WTC11 (cell line): ENCODE data around the gene ANO2. TPM values are rescaled to one million over a fixed set of nuclear protein-coding genes. Genes with fewer than 3 reads are reported as not detected.

Source experiments
- ATAC-seq: fragments of 200-7000 bp; cut with Tn5 transposase; 2 replicates; pipeline ENCODE4 v1.10.0; 2021; ENCODE audit warnings: mild to moderate bottlenecking, moderate library complexity
- CTCF ChIA-PET: fragments of 300-600 bp; sonication (Branson Sonifier 250); formaldehyde crosslinking; loops from one replicate; lab custom pipeline; 2021; ENCODE audit warnings: antibody characterized with exemption; lab: Charles Lee
- POLR2A ChIA-PET: fragments of 350-600 bp; sonication (Branson Sonifier 250); formaldehyde crosslinking; loops from one replicate; lab custom pipeline; 2021; ENCODE audit warnings: antibody characterized with exemption; lab: Charles Lee
- DNase-seq: peaks from one replicate; pipeline ENCODE4 v3.0.0; 2021; ENCODE audit warnings: low spot score
- H3K27ac Mint-ChIP-seq: 2 replicates; pipeline ENCODE4 v1.8.0; 2021; ENCODE audit warnings: mixed read lengths
- H3K27me3 Mint-ChIP-seq: 2 replicates; pipeline ENCODE4 v1.8.0; 2021; ENCODE audit warnings: low read depth, mild to moderate bottlenecking, moderate library complexity, mixed read lengths
- H3K36me3 Mint-ChIP-seq: 2 replicates; pipeline ENCODE4 v1.8.0; 2021; ENCODE audit warnings: mixed read lengths
- H3K4me1 Mint-ChIP-seq: 2 replicates; pipeline ENCODE4 v1.8.0; 2022; ENCODE audit warnings: mixed read lengths
- H3K4me3 Mint-ChIP-seq: 2 replicates; pipeline ENCODE4 v1.8.0; 2021; ENCODE audit warnings: mild to moderate bottlenecking, moderate library complexity, mixed read lengths
- H3K9me3 Mint-ChIP-seq: 2 replicates; pipeline ENCODE4 v1.8.0; 2021; ENCODE audit warnings: mixed read lengths
- CREM ChIP-seq: sonication (generic); formaldehyde crosslinking; IDR thresholded peaks from 2 replicates; pipeline ENCODE4 v1.8.1; 2022; ENCODE audit warnings: mild to moderate bottlenecking, missing genetic modification reagents, moderate library complexity
- ESRRA ChIP-seq: sonication (generic); formaldehyde crosslinking; IDR thresholded peaks from 2 replicates; pipeline ENCODE4 v1.8.1; 2022; ENCODE audit warnings: mild to moderate bottlenecking, missing genetic modification reagents, borderline replicate concordance
- ETV6 ChIP-seq: sonication (generic); formaldehyde crosslinking; IDR thresholded peaks from 2 replicates; pipeline ENCODE4 v1.8.1; 2022; ENCODE audit warnings: mild to moderate bottlenecking, missing genetic modification reagents
- GABPB1 ChIP-seq: sonication (generic); formaldehyde crosslinking; IDR thresholded peaks from 2 replicates; pipeline ENCODE4 v1.8.1; 2023; ENCODE audit warnings: mild to moderate bottlenecking, missing genetic modification reagents
- MXD4 ChIP-seq: fragments of 250-450 bp; sonication (Bioruptor Pico); IDR thresholded peaks from 2 replicates; pipeline ENCODE4 v1.8.0; 2021; ENCODE audit warnings: mild to moderate bottlenecking, moderate library complexity, borderline replicate concordance
- MYBL2 ChIP-seq: sonication (generic); formaldehyde crosslinking; IDR thresholded peaks from 2 replicates; pipeline ENCODE4 v1.8.1; 2023; ENCODE audit warnings: mild to moderate bottlenecking, moderate library complexity, missing genetic modification reagents
- NFYB ChIP-seq: sonication (generic); formaldehyde crosslinking; conservative IDR thresholded peaks from 2 replicates; pipeline ENCODE4 v1.8.0; 2022; ENCODE audit warnings: low read depth, missing genetic modification reagents
- NR2C2 ChIP-seq: sonication (generic); formaldehyde crosslinking; IDR thresholded peaks from 2 replicates; pipeline ENCODE4 v1.8.0; 2022; ENCODE audit warnings: mild to moderate bottlenecking, missing genetic modification reagents
- RORB ChIP-seq: fragments of 250-450 bp; sonication (Bioruptor Pico); IDR thresholded peaks from 2 replicates; pipeline ENCODE4 v1.9.0; 2021; ENCODE audit warnings: mild to moderate bottlenecking
- TP53 ChIP-seq: sonication (generic); formaldehyde crosslinking; IDR thresholded peaks from 2 replicates; pipeline ENCODE4 v1.8.1; 2023; ENCODE audit warnings: mild to moderate bottlenecking, missing genetic modification reagents
- total RNA-seq: library from RNA; stranded (reverse); gene quantifications from 3 replicates; pipeline ENCODE4 v1.2.3, GENCODE V29; 2021
- TF ChIP-seq, protein P1 (sequence below): sonication (generic); formaldehyde crosslinking; IDR thresholded peaks from 2 replicates; pipeline ENCODE4 v1.8.0; 2022; ENCODE audit warnings: missing genetic modification reagents
- TF ChIP-seq, protein P2 (sequence below): sonication (generic); formaldehyde crosslinking; IDR thresholded peaks from 2 replicates; pipeline ENCODE4 v1.8.1; 2023; ENCODE audit warnings: mild to moderate bottlenecking, missing genetic modification reagents, moderate library complexity
- TF ChIP-seq, protein P3 (sequence below): sonication (generic); formaldehyde crosslinking; IDR thresholded peaks from 2 replicates; pipeline ENCODE4 v1.8.0; 2023; ENCODE audit warnings: mild to moderate bottlenecking, missing genetic modification reagents
- TF ChIP-seq, protein P4 (sequence below): sonication (generic); formaldehyde crosslinking; IDR thresholded peaks from 2 replicates; pipeline ENCODE4 v1.8.0; 2022; ENCODE audit warnings: mild to moderate bottlenecking, missing genetic modification reagents
- TF ChIP-seq, protein P5 (sequence below): fragments of 250-450 bp; sonication (Bioruptor Pico); IDR thresholded peaks from 2 replicates; pipeline ENCODE4 v1.9.0; 2021; ENCODE audit warnings: mild to moderate bottlenecking
- TF ChIP-seq, protein P6 (sequence below): fragments of 250-450 bp; sonication (Bioruptor Pico); IDR thresholded peaks from 2 replicates; pipeline ENCODE4 v1.9.0; 2021; ENCODE audit warnings: moderate library complexity, mild to moderate bottlenecking, inconsistent platforms, borderline replicate concordance
- TF ChIP-seq, protein P7 (sequence below): sonication (generic); formaldehyde crosslinking; IDR thresholded peaks from 2 replicates; pipeline ENCODE4 v1.8.1; 2023; ENCODE audit warnings: mild to moderate bottlenecking, missing genetic modification reagents, moderate library complexity

Gene ANO2
- total RNA-seq, 1 experiment from 2014 or later = 2.8 TPM

DNA sequence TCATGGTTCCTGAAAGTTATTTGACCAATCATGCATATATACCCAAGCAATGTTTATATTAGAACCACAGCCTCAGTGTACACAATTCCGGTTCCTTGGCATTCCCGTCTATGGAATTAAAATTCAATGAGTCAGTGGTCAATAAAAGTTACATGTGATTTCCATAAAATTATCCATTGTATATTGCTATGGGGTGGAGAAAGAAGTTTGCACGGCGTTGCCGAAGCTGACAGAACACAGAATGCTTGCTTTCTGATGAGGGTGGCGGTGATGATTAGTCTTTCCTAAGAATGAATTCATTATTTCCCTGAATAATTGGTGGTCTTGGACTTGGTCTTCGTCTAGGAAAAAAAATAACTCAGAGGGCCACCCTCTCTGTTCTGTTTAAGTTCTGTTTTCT lies 214.1 kb downstream of the ANO2 start (continued):
- no peak for TF ChIP-seq ESRRA
- TF ChIP-seq, protein P1, sequence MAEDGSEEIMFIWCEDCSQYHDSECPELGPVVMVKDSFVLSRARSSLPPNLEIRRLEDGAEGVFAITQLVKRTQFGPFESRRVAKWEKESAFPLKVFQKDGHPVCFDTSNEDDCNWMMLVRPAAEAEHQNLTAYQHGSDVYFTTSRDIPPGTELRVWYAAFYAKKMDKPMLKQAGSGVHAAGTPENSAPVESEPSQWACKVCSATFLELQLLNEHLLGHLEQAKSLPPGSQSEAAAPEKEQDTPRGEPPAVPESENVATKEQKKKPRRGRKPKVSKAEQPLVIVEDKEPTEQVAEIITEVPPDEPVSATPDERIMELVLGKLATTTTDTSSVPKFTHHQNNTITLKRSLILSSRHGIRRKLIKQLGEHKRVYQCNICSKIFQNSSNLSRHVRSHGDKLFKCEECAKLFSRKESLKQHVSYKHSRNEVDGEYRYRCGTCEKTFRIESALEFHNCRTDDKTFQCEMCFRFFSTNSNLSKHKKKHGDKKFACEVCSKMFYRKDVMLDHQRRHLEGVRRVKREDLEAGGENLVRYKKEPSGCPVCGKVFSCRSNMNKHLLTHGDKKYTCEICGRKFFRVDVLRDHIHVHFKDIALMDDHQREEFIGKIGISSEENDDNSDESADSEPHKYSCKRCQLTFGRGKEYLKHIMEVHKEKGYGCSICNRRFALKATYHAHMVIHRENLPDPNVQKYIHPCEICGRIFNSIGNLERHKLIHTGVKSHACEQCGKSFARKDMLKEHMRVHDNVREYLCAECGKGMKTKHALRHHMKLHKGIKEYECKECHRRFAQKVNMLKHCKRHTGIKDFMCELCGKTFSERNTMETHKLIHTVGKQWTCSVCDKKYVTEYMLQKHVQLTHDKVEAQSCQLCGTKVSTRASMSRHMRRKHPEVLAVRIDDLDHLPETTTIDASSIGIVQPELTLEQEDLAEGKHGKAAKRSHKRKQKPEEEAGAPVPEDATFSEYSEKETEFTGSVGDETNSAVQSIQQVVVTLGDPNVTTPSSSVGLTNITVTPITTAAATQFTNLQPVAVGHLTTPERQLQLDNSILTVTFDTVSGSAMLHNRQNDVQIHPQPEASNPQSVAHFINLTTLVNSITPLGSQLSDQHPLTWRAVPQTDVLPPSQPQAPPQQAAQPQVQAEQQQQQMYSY (CRISPR knock-in tag) = no peak
- no peak for TF ChIP-seq NR2C2

DNA sequence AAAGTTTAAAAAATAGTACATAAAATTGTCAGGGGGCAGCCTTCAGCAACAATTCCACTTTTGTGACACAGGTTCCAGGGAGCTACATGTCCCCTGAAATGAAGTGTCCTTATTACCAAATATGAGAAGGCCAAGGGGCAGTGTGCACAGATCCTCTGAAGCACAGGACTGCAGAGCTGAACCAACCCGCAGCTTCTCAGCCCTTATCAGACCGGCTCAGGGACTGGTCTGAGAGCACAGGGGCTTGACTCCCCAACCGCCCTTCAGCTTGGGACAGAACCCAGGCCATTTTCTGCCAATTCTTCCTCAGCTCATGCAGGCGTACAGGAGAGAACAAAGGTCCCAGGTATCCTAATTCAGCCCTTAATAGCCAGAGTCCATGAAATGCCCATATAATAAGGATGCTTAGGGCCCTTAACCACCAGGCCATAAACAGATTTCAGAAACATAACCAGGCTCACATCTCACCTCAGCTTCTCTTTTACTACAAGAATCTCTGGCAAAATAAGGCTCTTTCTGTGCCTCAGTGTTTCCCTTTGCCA lies 221.3 kb downstream of the ANO2 start:
- POLR2A ChIA-PET = no interaction called here
- DNase-seq = no peak
- H3K36me3 Mint-ChIP-seq = no peaks in the 10 kb centered on the region
- H3K9me3 Mint-ChIP-seq = no peaks in the 10 kb centered on the region
- no peak overlapping the region for H3K27ac Mint-ChIP-seq
- no peak overlapping the region for H3K4me3 Mint-ChIP-seq
- peaks cover 4% of the 10 kb centered on the region for H3K4me1 Mint-ChIP-seq
- TF ChIP-seq, protein P2, sequence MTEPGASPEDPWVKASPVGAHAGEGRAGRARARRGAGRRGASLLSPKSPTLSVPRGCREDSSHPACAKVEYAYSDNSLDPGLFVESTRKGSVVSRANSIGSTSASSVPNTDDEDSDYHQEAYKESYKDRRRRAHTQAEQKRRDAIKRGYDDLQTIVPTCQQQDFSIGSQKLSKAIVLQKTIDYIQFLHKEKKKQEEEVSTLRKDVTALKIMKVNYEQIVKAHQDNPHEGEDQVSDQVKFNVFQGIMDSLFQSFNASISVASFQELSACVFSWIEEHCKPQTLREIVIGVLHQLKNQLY = no peak
- TF ChIP-seq, protein P3, sequence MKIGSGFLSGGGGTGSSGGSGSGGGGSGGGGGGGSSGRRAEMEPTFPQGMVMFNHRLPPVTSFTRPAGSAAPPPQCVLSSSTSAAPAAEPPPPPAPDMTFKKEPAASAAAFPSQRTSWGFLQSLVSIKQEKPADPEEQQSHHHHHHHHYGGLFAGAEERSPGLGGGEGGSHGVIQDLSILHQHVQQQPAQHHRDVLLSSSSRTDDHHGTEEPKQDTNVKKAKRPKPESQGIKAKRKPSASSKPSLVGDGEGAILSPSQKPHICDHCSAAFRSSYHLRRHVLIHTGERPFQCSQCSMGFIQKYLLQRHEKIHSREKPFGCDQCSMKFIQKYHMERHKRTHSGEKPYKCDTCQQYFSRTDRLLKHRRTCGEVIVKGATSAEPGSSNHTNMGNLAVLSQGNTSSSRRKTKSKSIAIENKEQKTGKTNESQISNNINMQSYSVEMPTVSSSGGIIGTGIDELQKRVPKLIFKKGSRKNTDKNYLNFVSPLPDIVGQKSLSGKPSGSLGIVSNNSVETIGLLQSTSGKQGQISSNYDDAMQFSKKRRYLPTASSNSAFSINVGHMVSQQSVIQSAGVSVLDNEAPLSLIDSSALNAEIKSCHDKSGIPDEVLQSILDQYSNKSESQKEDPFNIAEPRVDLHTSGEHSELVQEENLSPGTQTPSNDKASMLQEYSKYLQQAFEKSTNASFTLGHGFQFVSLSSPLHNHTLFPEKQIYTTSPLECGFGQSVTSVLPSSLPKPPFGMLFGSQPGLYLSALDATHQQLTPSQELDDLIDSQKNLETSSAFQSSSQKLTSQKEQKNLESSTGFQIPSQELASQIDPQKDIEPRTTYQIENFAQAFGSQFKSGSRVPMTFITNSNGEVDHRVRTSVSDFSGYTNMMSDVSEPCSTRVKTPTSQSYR = no peak
- no peak for TF ChIP-seq ETV6
- no peak for TF ChIP-seq GABPB1 (CRISPR knock-in tag)
- TF ChIP-seq ESRRA = no peak
- no peak for TF ChIP-seq NFYB (CRISPR knock-in tag)
- TF ChIP-seq, protein P4, sequence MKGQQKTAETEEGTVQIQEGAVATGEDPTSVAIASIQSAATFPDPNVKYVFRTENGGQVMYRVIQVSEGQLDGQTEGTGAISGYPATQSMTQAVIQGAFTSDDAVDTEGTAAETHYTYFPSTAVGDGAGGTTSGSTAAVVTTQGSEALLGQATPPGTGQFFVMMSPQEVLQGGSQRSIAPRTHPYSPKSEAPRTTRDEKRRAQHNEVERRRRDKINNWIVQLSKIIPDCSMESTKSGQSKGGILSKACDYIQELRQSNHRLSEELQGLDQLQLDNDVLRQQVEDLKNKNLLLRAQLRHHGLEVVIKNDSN (CRISPR knock-in tag) = no peak
- TF ChIP-seq RORB (CRISPR knock-in tag) = no peak
- TF ChIP-seq MYBL2 (CRISPR knock-in tag) = no peak
- TF ChIP-seq, protein P5, sequence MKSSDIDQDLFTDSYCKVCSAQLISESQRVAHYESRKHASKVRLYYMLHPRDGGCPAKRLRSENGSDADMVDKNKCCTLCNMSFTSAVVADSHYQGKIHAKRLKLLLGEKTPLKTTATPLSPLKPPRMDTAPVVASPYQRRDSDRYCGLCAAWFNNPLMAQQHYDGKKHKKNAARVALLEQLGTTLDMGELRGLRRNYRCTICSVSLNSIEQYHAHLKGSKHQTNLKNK (CRISPR knock-in tag) = no peak
- TF ChIP-seq, protein P6, sequence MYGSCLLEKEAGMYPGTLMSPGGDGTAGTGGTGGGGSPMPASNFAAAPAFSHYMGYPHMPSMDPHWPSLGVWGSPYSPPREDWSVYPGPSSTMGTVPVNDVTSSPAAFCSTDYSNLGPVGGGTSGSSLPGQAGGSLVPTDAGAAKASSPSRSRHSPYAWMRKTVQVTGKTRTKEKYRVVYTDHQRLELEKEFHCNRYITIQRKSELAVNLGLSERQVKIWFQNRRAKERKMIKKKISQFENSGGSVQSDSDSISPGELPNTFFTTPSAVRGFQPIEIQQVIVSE = no peak
- TF ChIP-seq, protein P7, sequence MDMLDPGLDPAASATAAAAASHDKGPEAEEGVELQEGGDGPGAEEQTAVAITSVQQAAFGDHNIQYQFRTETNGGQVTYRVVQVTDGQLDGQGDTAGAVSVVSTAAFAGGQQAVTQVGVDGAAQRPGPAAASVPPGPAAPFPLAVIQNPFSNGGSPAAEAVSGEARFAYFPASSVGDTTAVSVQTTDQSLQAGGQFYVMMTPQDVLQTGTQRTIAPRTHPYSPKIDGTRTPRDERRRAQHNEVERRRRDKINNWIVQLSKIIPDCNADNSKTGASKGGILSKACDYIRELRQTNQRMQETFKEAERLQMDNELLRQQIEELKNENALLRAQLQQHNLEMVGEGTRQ = no peak
- TF ChIP-seq TP53 (CRISPR knock-in tag) = no peak
- TF ChIP-seq CREM (CRISPR knock-in tag) = no peak
- TF ChIP-seq MXD4 (CRISPR knock-in tag) = no peak
- no peak for ATAC-seq
- H3K27me3 Mint-ChIP-seq = no peaks in the 10 kb centered on the region
- CTCF ChIA-PET = interaction anchor here (0.7 to 1.8 kb wide), 4 partner anchors 20 to 295 kb away, joined by 3 to 7 read pairs (median 4); no protein-coding TSS in a partner anchor
